ENCODE measurements around the gene WDR31. TPM values are rescaled to one million over a fixed set of nuclear protein-coding genes. Genes with fewer than 3 reads are reported as not detected.

Gene WDR31
- total and polyA plus RNA-seq, 10 donors: 0.15 to 2.3 (median 0.78) TPM

DNA sequence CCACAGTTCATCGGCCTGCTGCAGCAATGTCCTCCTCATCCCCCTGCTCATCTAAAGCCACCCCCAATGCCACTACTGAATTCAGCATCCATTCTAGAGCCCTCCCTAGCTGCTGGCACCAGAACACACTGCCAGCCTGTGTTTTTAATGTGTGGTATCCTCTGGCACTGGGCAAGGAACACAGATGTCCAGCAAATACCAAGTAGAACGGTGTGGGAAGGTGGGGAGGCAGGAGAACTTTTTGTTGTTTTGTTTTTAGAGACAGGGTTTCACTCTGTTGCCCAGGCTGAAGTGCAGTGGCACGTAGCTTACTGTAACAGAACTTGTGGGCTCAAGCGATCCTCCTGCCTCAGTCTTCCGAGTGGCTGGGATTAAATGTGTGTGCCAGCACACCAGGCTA lies 32.0 kb upstream of the WDR31 start:
- DNase-seq: peak; percentile 21
- H3K27ac ChIP-seq: no peak overlapping the region
- intact Hi-C loops (cut with DNase I; ENCODE audit: low total_unique reads): no loop called here
- H3K4me1 ChIP-seq: peaks cover 0 to 22% (median 13%) of the 10 kb centered on the region in 6 donors
- no peaks in the 10 kb centered on the region for H3K27me3 ChIP-seq (replicated peaks in 1 of 7)
- TF ChIP-seq CTCF (IDR thresholded peaks at IDR 0.05 in 8 of 11, conservative IDR thresholded peaks at IDR 0.05 in 3 of 11) (no peak), POLR2AphosphoS5 (IDR thresholded peaks at IDR 0.05) (no peak), POLR2A (IDR thresholded peaks at IDR 0.05) (no peak)
- H3K9me3 ChIP-seq: no peaks in the 10 kb centered on the region
- 93 to 98% (median 96%) methylated on average over 5 of the region's 5 CpGs for WGBS, 5 donors
- peaks cover 0 to 33% (median 22%) of the 10 kb centered on the region in 6 donors for H3K36me3 ChIP-seq
- H3K4me3 ChIP-seq: no peak overlapping the region

GRCh38 chr9:113370806-113371325 lies 30.8 kb upstream of the WDR31 start:
- WGBS, 5 donors: 83 to 89% (median 88%) methylated on average over 8 of the region's 8 CpGs
- Histone ChIP-seq H3K9me3 (no peaks in the 10 kb centered on the region), H3K4me1 (peaks cover 0 to 13% (median 8%) of the 10 kb centered on the region in 6 donors), H3K27me3 (replicated peaks in 1 of 7) (no peaks in the 10 kb centered on the region), H3K36me3 (peaks cover 0 to 33% (median 22%) of the 10 kb centered on the region in 6 donors), H3K4me3 (no peak overlapping the region), H3K27ac (no peak overlapping the region)
- TF ChIP-seq CTCF (IDR thresholded peaks at IDR 0.05 in 8 of 11, conservative IDR thresholded peaks at IDR 0.05 in 3 of 11) (no peak), POLR2A (IDR thresholded peaks at IDR 0.05) (no peak), POLR2AphosphoS5 (IDR thresholded peaks at IDR 0.05) (no peak)
- no peak for DNase-seq
- intact Hi-C loops (cut with DNase I; ENCODE audit: low total_unique reads): no loop called here

- H3K4me3 ChIP-seq: no peak overlapping the region
- no peaks in the 10 kb centered on the region for H3K27me3 ChIP-seq (replicated peaks in 1 of 7)
- 83 to 92% (median 90%) methylated on average over 11 of the region's 11 CpGs for WGBS, 5 donors
- DNase-seq: no peak
- peaks cover 0 to 5% (median 0%) of the 10 kb centered on the region in 6 donors for H3K4me1 ChIP-seq
- peaks cover 0 to 28% (median 19%) of the 10 kb centered on the region in 6 donors for H3K36me3 ChIP-seq
- intact Hi-C loops (cut with DNase I; ENCODE audit: low total_unique reads): no loop called here
- no peak overlapping the region for H3K27ac ChIP-seq
- no peak for TF ChIP-seq POLR2AphosphoS5 (IDR thresholded peaks at IDR 0.05)
- no peak for TF ChIP-seq CTCF (IDR thresholded peaks at IDR 0.05 in 8 of 11, conservative IDR thresholded peaks at IDR 0.05 in 3 of 11)
- no peak for TF ChIP-seq POLR2A (IDR thresholded peaks at IDR 0.05)
- H3K9me3 ChIP-seq: no peaks in the 10 kb centered on the region
These were observed 29.7 kb upstream of the WDR31 start for GRCh38 chr9:113369855-113370140.

DNA sequence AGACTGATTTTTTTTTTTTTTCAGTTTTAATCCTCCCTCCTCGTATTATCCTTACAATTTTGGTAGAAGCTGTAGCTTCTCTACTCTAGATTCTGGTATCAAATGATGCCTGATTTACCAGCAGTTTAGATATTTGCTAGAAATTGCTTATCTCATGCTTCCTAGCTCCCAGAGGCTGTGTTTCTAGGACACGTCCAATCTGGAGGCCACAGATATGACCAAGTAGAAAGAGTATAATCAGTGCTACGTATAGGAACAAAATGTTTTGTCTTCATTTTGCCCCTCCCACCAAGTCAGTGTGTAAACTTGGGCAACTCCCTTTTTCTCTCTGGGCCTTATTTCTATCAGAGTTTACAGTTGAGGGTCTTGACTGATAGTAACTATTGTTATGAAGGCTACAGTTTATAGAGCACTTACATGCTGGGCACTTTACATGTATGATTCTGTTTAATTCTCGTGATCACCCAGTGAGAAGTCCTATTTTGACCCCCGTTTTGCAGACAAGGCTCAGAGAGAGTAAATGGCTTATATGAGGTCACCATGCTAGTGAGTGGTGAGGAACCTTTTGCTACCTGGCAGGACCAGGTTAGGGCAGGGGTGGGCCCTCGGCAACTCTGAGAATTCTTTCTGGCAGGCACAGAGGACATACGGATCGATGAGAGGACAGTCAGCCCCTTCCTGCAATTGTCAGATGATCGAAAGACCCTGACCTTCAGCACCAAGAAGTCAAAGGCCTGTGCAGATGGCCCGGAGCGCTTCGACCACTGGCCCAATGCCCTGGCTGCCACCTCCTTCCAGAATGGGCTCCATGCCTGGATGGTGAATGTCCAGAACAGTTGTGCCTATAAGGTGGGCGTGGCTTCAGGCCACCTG lies 29.1 kb upstream of the WDR31 start:
- Histone ChIP-seq H3K36me3 (peaks cover 0 to 22% (median 15%) of the 10 kb centered on the region in 6 donors), H3K4me3 (no peak overlapping the region), H3K27ac (no peak overlapping the region), H3K9me3 (no peaks in the 10 kb centered on the region), H3K27me3 (replicated peaks in 1 of 7) (no peaks in the 10 kb centered on the region), H3K4me1 (peaks cover 0 to 5% (median 0%) of the 10 kb centered on the region in 6 donors)
- 74 to 83% (median 79%) methylated on average over 13 of the region's 13 CpGs for WGBS, 5 donors
- no peak for DNase-seq
- TF ChIP-seq CTCF (IDR thresholded peaks at IDR 0.05 in 8 of 11, conservative IDR thresholded peaks at IDR 0.05 in 3 of 11) (no peak), POLR2A (IDR thresholded peaks at IDR 0.05) (no peak), POLR2AphosphoS5 (IDR thresholded peaks at IDR 0.05) (no peak)
- intact Hi-C loops (cut with DNase I; ENCODE audit: low total_unique reads): no loop called here
